GM18951 (cell line): Measurements from ENCODE around the gene BEX4.

Experiments used
- POLR2A ChIP-seq: IDR thresholded peaks from 4 replicates; pipeline ENCODE4 v1.6.1; 2011; ENCODE audit warnings: mild to moderate bottlenecking; ENCODE audit not compliant: insufficient read length, insufficient read depth; ENCODE audit errors: extremely low read depth
- in situ Hi-C: fragments of 300-500 bp; cut with MboI; formaldehyde crosslinking; loops from one replicate; pipeline ENCODE4 v1.12.0; 2022; ENCODE audit warnings: low sequenced_read_pairs, mixed read lengths, inconsistent platforms; ENCODE audit not compliant: unreplicated experiment

BEX4 gene

DNA sequence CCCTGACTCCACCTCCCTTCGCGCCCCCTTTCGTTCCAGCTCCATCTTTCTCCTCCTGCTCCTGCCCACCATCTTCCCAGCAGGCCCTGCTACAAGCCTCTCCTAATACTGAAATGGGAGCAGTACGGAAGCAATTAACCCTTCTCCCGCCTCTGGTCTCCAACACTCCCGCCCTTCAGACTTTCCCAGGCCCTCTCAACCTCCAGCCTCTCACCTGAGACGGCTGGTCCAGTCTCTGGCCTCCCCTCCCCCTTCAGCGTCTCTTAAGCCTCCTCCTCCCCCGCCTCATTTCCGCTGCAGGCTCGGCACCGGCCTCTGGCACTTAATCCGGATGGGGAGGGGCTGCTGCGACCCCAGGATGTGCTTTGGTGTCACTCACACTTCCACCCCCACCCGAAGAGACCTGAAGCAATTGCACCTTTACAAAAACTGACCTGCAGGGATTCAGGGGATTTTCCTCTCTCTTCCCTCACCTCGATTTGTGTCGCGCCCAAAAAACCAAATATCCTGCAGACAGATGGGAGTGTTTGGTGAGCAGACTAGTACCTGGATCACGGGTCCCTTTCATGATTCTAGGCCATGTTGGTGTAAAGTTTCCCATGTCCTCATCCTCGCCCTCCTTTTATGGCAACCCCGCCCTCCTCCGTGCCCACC, 39.4 kb downstream of the BEX4 start:
- in situ Hi-C loops: no loop called here
- no peak for TF ChIP-seq POLR2A

DNA sequence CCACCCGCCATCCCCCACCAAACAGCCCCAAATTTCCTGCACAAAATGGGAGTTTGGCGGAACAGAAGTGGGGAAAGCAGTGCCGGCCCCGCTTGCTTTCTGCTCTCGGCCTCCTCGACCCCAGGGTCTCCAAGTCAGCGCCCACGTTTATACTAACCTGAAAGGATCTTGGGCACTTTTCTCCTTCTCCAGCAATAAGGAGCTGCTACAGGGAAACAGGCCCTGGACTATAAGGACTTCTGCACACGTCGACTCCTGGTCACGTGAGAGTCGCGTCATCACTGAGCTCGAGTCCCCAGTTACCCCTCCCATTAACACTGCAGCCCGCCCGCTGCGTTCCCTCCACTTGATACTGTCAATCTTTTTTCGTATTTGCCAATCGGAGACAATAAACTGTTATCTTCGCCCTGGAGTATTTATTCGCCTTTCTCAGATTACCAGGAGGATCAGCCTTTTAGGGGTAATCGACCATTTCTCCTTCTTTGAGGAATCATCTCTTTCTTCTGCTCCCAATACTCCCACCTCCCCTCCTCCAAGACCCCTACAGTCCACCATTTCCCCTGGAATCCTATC, 40.1 kb downstream of the BEX4 start, which contains the start of gene TCEAL8:
TCEAL8 (minus strand) TSS at position 235 of the 573 bp plus-strand sequence. CDS start 1,176 bp downstream, outside the sequence.
- in situ Hi-C loops: no loop called here
- peak; percentile 52 for TF ChIP-seq POLR2A

GRCh38 chrX:103256651-103257050, 41.7 kb downstream of the BEX4 start:
- in situ Hi-C loops: no loop called here
- no peak for TF ChIP-seq POLR2A

DNA sequence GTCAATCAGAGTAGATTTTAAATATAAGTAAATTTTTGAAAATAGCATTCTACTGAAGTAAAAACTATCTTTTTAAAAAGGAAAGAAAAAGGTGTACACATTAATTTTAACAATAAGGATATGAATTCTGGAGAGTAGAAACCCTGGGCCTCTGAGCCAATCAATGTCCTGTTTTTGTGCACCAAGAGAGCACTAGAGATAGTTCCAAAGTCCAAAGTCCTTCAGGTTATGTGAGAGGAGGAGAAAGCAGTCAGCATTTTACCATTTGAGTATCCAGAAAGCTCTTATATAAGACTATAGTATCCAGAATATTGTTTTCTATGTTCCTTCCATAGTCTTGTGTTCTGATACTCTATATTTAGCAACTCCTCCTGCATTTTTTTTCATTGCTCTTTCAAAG, 43.4 kb downstream of the BEX4 start:
- no peak for TF ChIP-seq POLR2A
- in situ Hi-C loops: no loop called here
